Stimulated activated CD4-positive, alpha-beta T cell treated with anti-CD3 and anti-CD28 coated beads, Interleukin-1b, Interleukin-23, amount 100 ng/mL, for 48 hours (primary cell): ENCODE results near the gene GNG13.
"Not testable (repeated sequence)": the region's sequence is repeated elsewhere in the genome, so short reads cannot be mapped to it uniquely, and the experiment has no call there.

ENCODE experiments used
- DNase-seq: peaks from one replicate; pipeline ENCODE4 v3.0.0-alpha.2; 2020

Gene GNG13

DNA sequence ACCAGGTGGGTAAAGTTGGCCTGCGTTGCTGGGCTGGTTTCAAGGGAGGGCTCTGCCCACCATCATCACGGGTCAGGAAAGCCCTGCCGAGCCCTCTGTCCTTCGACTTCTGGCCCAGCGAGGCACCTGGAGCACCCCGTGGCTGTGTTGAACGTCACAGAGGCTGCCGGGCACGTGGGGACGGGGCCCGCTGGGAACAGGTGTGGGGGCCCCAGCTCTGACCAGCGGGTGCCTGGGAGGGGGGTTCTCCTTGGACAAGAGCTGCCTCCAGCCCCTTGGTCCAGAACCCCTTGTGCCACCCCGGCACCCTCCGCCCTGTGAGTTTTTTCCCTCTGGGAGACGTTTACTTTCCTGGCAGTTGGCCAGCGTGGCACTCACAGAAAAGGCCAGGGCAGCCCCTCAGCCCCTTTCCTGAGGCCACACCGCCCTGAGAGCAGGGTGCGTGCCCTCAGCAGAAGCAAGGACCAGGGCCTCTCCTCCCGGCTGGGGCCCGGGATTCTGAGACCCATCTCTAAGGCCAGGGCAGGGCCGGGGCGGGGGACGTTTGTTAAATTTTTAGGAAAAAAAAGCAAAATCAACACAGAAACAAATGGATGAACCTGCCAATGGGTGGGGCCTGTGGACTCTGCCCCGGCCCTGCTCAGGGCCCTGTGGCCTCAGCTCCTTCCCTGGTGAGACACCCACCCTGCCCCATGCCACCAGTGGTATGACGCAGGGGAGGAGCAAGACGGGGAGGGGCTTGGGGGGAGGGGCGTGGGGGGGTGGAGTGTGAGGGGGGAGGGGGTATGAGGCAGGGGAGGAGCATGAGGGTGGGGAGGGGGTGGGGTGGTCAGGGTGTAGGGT is 31.3 kb upstream of the GNG13 start:
- no peak for DNase-seq

DNA sequence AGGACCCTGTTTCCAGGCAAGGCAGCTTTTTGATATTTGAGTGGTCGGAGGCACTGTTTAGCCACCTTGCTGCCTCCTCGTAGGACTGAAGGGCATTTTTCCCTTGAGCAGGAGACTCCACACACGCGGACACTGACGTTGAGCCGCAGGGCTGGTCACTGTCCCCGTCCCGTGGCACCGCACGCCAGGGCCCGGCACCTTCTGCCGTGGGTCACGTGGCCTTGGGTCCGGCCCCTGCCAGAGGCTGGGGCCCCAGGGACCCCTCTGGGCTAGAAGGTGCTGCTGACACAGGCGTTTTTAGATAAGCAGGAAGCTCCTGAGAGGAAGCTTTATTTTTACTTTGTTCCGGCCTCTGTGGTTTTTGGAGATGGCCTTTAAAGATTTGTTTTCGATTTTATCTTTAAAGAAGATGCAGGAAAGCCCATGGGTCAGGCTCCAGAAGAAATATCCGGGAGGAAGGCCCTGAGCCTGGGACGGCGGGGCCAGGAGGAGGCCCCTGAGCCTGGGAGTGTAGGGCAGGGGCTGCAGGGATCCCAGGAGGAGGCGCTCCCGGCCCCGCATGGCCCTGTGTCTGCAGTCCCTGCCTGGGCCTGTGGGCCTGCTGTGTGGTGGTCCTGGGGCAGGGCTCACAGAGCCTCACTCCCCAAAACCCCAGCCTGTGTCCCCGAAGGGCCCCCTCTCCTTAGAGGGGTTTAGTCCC is 30.5 kb upstream of the GNG13 start:
- DNase-seq: no peak

DNA sequence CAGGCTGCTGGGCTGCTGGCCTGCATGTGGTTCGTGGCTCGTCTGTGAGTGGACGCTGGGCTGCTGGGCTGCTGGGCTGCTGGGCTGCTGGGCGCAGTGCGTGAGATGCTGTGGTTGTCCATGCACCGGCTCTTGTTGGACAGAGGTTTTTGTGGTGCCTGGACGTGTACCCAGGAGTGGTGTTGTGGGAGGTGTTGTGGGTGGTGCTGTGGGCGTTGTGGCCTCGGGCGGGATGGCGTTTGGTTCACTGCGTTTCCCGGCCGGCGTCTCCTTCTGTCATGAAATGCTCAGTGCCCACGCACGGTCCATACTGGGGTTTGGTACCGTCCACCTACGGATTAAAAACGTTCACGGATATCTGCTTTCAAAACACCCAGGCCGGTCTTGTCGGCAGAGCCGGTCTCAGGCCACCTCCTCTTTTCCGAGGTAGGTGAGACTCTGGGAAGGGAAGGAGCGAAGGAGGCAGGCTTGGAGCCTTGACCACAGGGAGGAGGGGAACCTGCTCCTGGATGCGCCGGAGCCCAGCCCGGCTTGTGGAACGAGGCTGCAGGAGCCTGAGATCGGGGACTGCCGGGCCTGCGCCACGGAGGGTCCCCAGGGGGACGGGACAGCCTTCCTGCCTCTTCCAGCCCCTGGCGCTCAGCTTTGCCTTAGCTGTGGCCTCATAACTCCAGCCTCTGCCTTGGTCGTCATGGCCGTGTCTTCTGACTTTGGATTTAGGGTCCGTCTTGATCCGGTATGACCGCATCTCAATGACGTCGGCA is 29.8 kb upstream of the GNG13 start:
- no peak for DNase-seq

DNA sequence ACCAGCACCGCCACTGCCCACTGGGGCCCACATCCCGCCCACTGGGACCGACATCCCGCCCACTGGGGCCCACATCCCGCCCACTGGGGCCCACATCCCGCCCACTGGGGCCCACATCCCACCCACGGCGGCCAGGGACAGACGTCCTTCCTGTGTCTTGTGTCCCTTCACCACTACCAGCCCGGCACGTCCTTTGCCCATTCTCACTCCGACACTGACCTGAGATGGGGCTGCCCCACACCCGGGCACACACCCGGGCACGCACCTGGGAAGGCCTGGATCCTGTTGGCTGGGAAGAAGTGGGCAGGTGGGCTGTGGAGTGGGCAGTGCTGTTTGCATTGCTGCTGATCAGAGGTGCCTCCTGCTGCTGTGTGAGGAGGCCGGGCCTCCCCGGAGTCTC is 28.4 kb upstream of the GNG13 start:
- DNase-seq: no peak

DNA sequence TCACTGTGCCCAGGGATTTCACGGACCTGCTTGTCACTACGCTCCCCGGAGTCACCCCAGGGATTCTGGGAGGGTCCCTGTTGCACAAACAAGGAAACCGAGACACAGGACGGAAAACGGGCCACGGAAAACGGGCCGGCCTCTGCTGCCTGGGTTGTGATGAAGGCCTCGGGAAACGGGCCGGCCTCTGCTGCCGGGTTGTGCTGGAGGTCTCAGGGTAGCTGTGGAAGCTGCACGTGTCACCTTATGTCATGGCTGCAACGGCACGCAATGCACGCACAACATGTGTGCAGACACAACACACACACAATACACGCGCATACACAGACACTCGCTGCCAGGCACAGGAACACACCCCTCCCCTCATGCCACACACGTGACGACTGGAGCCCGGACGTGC is 27.0 kb upstream of the GNG13 start:
- no peak for DNase-seq

DNA sequence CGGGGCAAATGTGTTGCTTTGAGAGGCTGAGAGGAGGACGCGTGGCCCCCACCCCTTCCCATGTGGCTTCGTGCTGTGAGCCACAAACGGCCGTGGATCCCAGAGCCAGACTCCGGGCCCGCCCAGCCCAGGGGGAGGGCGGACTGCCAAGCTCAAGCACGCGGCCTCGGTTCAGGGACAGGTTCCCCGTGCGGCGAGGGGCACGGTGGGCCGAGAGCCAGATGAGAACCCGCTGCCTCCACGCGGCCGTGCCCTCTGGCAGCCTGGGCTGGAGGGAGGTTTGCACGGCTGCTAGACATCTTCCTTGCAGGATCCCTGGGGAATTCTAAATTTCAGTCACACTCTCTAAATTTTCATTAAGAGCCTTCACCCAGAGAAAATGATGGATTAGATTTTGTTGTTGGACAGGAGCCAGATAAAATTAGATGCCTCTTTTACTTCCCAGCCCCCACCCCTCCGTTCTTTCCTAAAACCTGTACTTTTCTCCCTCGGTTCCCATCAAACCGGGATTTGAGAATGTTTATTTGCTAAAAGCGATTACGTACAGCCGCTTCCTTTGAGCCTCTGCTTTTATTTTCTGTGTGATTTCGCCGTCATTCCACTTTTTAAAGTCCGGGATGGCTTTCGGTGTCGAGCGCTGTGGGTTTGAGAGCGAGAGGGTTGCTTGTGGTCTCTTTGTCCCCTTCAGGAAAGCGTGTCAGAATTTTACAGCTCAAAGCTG is 25.0 kb upstream of the GNG13 start:
- no peak for DNase-seq

DNA sequence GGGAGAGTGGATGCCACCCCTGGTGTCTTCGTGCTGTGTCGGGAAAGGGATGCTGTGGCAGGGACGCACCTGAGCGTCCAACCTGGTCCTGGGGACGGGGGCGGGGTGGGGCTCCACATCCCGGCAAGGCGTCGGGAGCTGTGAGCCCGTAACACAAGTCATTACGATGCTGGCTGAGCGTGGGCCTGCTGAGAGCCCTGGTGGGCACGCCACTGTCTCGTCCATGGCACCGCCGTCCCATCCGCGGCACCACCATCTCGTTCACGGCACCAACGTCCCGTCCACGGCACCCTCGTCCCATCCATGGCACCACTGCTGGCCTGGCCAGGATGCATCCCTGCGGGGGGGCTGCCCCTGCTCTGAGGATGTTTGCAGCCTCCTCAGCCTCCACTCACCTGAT is 24.1 kb upstream of the GNG13 start:
- DNase-seq: no peak

DNA sequence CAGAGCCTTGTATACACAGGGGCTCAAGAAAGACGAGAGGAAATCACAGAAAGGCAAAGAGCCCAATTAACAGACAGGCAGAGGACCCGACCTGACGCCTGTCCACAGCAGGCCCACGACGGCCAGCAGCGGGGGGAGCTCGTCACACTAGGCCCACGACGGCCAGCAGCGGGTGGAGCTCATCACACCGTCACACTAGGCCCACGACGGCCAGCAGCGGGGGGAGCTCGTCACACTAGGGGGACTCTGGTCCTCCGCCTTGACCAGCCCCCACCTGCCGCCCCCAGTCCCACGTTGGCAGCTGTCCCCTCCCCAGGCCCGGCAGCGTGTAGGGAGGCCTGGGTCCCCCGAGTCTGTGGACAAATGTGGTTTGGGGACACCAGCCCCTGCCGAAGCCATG is 23.7 kb upstream of the GNG13 start:
- DNase-seq: no peak

DNA sequence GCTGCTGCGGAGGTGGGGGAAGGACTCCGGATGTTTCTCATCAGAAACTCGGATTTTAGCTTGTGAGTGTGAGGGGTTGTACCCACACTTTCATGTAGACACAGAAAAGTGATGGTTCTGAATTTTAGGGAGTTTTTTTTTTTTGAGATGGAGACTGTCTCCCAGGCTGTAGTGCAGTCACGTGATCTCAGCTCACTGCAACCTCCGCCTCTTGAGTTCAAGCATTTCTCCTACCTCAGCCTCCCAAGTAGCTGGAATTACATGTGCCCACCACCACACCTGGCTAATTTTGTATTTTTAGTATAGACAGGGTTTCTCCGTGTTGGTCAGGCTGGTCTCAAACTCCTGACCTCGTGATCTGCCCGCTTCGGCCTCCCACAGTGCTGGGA is 22.4 kb upstream of the GNG13 start:
- no peak for DNase-seq

DNA sequence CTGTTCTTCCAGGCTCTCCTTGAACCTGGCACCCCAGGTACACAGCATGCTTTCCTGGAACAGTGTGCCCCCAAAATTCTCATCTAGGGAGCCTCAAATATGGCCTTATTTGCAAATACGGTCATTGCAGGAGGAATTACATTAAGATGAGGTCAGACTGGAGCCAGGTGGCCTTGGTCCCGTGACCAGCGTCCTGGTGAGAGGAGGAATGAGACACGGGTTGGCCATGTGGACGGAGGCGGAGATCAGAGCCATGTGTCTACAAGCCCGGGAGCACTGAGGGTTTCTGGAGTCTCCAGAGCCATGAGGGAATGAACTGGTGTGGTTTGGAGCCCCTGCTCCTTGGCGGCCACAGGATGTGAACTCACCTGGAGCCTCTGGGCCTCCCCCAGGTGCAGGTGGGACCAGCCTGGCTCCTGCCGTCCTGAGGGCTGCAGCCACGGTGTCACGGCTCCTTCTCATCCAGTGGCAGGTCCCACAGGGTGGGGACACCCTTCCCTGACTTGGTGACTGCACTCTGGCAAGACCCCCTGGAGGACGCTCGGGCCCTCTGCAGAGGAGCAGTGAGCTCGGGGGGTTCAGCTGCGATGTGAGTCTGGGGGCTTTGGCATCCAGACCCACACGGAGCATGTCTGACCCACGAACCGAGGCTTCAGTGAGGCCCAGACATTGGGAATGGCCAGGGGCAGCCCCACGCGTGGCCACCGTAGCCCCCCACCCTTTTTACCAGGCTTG is 21.8 kb upstream of the GNG13 start:
- no peak for DNase-seq

DNA sequence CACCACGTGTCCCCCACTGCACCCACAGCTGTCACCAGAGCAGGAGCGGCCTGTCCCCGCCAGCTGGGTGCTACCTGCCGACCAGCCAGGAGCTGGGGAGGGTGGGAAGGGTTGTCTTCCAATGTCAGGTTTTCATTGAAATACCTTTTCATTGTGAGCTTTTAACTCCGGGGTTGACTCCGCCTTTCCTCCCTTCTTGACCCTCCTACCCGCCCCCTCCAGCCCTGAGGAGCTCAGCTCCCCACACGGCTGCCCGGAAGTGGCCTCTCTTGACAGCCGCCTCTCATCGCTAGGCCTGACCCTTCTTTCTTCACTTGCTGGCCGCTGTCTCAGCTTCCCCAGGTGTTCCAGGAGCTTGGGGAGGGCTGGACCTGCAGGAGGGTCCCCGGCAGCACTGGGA is 21.2 kb upstream of the GNG13 start:
- DNase-seq: no peak

DNA sequence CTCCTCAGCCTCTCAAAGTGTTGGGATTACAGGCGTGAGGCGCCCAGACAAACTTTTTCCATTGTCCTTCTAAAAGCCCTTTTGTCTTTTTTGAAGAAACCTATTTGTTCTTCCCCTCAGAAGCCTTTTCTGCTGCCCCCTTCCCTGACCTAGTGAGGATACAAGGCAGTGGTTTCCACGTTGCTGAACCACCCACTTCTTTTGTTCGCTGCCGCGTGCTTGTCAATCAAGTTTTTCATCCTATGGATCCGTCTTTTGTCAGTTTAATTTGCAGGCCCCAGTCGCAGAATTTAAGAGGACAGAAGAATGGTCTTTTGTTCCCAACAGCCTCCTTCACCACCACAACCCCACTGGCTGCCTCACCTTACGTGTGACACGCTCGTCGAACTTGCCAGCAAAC is 20.2 kb upstream of the GNG13 start:
- DNase-seq: no peak

DNA sequence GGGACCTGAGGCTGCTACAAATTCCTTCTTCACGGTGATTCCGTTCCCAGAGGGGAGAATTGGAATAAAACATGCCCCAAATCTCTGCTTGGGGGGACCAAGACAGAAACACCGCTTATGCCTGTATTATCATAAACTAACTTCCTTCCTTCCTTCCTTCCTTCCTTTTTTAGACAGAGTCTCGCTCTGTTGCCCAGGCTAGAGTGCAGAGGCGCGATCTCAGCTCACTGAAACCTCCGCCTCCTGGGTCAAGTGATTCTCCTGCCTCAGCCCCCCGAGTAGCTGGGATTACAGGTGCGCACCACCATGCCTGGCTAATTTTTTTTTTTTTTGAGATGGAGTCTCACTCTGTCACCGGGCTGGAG is 19.5 kb upstream of the GNG13 start:
- not testable (repeated sequence) for DNase-seq

DNA sequence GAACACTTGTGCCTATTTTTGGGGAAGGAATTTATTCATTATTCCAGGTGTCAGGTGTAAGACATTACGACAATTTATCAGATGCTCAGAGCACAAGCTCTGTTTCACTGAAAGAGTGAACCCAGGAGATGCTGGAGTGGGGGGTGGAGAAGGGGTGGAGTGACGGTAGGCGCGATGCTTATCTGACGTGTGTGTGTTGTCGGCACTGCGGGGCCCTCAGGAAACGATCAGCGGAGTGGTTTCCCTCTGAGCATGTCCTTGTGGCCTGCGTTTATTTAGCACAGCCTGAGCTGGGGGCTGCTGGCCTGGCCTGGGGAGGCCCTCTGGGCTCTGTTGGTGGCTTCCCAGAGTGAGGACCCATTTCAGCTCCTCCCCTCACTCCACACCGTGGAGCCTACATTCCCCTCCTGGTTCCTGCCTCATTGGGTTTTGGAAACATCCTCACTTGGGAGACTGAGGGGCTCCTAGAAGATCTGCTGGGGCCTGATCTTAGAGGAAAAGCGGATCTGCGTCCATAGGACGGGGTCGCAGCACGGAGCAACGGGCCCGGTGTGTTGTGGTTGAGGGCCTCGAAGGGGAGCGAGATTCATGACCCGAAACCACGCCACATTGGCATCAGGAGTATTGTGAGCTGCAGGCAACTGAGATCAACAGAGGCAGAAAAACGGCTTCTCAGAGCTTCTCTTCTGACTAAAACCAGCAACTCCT is 19.0 kb upstream of the GNG13 start:
- peak; percentile 31 for DNase-seq

DNA sequence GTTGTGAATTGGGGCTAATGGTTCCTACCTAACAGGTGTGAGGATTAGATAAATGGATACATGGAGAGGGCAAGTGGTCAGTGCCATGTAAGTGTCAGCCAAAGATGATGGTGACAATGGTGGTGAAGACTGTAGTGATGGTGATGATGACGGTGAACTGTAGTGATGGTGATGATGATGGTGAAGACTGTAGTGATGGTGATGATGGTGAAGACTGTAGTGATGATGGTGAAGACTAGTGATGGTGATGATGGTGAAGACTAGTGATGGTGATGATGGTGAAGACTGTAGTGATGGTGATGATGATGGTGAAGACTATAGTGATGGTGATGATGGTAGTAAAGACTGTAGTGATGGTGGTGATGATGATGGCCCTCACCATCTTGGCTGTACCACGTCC is 18.1 kb upstream of the GNG13 start:
- no peak for DNase-seq

DNA sequence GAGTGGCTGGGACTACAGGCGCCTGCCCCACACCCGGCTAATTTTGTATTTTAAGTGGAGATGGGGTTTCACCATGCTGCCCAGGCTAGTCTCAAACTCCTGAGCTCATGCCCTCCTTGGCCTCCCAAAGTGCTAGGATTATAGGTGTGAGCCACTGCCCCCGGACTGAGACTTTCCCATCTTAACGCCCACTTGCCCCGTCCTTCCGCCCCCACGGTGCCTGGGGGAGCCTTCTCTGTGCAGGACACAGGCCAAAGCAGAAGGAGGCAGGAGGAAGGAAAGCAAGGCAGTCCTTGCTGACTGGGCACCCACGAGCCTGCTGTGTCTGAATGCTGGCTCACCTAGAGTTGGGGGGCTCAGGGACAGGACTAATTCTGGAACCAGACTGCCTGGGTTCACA is 17.6 kb upstream of the GNG13 start:
- DNase-seq: no peak

DNA sequence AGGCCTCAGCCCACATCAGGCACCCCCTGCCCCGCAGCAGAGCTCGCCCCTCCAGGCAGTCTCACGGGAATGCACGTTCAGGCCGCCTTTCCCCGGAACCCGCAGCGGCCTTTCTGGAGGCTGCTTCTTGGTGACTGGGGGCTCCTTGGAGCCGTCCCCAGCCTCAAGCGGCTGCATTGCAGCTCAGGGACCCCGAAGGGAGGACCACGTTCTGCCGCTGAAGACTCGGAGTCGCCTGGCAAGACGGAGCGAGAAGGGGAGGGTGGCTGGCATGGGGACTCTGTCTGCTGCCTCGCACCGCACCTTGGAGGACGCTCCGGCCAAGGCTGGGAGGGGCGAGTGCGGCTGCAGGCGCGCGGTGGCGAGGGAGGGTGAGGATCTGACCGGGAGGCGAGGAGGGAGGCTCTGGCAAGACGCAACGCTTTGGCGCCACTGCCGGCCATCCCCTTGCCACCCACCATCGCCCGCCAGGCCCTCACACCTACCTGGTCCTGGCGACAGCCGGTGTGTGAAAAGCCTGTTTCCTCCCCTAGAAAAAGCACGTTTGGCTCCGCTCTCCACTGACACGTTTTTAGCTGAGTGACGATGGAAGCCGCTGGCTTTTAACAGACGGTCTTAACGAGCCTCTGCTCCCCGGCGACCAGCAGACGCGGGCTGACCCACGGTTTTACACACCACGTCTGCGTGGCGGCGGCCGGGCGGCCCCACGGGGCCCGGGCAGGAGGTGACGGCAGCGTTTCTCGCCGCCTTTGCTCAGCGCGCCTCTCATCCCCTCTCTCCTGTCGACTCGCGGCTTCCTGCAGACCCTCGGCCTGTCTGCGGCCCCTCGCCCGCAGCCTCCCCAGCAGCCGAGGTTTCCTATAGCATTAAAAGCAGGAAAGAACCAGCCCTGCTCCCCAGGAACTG is 16.7 kb upstream of the GNG13 start:
- no peak for DNase-seq

DNA sequence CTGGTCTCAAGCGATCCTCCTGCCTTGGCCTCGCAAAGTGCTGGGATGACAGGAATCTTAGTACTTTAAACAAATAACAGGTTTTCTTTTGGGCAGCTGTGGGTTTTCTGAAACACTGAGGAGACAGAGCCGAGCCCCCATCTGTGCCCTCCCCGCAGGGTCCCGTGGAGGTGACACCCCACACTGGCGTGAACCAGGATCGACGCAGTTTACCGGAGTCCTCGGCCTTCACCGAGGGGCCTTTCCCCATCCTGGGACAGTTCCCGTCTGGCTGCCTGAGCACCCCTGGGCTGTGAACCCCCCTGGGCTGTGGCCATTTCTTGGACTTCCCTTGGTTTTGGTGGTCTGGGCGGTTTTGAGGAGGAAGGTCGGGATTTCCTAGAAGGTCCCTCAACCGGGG is 15.3 kb upstream of the GNG13 start:
- DNase-seq: no peak

DNA sequence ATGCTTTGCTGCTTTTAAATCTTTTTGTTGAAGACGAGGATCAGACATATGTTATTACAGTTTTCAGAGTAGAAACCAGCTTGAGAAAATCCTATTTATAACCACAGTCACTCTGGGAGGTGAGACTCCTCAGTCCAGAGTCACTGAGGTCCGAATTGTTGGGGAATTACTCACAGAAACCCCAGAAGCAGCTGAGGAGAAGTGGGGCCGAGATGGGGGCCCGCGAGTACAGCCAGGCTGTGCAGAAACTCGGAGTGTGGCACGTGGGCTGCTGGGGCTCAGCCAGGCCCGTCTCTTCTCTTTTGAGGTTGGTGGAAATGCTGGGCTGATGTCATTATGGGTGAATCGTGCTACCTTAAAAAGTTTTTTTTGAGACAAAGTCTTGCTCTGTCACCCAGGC is 14.4 kb upstream of the GNG13 start:
- DNase-seq: no peak

DNA sequence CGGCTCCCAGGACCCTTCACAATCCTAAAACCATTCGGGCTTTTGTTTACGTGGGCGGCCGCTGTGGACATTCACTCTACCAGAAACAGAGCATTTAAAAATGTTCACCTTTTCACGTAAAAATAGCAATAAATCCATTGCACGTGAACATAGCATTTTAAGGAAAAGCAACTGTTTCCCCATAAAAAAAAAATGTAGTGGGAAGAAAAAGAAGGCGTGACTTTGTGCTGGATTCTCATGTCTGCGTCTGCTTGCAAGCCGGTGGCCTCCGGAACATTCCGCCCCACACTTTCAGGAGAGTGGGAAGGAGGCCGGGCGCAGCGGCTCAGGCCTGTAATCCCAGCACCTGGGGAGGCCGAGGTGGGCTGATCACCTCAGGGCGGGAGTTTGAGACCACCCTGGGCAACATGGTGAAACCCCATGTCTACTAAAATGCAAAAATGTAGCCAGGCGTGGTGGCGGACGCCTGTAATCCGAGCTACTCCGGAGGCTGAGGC is 13.4 kb upstream of the GNG13 start:
- no peak for DNase-seq
